Adrenal gland (tissue), 5 donors: ENCODE data around the gene PGAM5.

Source experiments
- POLR2A ChIP-seq, 2 donors: fragments of 450-650 bp; IDR thresholded peaks; one replicate each; pipeline ENCODE4 v1.6.1; 2017; ENCODE audit warnings: antibody characterized with exemption in 2 of 2, mild to moderate bottlenecking in 2 of 2, moderate library complexity in 1 of 2
- TF ChIP-seq, protein P1 (sequence below), 6 experiments: fragments of 450-650 bp in 4 of 6; fragments of 200-600 bp in 2 of 6; sonication (generic) in 1 of 6; IDR thresholded peaks; 1 replicate in 5 of 6; 2 replicates in 1 of 6; pipeline versions ENCODE4 v1.5.1 to v1.8.0; 2016 to 2021; ENCODE audit warnings: antibody characterized with exemption in 6 of 6, mild to moderate bottlenecking in 2 of 6, moderate library complexity in 1 of 6
- donor health status: DM: no; HTN: no; CAD: no.

DNA sequence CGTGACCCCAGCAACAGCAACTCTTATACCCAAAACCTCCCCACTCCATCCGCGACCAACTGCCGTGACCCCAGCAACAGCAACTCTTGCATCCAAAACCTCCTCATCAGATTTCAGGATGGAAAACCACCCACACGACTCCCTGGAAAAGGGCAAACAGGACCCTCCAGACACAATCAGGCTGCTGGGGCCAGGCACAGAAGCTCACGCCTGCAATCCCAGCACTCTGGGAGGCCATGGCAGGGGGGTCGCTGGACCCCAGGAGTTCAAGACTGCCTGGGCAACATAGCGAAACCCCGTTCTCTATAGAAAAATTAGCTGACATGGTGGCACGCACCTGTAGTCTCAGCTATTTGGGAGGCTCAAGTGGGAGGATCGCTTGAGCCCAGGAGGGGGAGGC lies 19.7 kb downstream of the PGAM5 start:
- TF ChIP-seq, protein P1, sequence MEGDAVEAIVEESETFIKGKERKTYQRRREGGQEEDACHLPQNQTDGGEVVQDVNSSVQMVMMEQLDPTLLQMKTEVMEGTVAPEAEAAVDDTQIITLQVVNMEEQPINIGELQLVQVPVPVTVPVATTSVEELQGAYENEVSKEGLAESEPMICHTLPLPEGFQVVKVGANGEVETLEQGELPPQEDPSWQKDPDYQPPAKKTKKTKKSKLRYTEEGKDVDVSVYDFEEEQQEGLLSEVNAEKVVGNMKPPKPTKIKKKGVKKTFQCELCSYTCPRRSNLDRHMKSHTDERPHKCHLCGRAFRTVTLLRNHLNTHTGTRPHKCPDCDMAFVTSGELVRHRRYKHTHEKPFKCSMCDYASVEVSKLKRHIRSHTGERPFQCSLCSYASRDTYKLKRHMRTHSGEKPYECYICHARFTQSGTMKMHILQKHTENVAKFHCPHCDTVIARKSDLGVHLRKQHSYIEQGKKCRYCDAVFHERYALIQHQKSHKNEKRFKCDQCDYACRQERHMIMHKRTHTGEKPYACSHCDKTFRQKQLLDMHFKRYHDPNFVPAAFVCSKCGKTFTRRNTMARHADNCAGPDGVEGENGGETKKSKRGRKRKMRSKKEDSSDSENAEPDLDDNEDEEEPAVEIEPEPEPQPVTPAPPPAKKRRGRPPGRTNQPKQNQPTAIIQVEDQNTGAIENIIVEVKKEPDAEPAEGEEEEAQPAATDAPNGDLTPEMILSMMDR (IDR thresholded peaks at IDR 0.05): no peak
- no peak for TF ChIP-seq POLR2A (IDR thresholded peaks at IDR 0.05)
